ENCODE results near the gene GPATCH8.

The GPATCH8 gene

GRCh38 chr17:44372036-44372435 lies 131.2 kb downstream of the GPATCH8 start:
- TF ChIP-seq TEAD4 (IDR thresholded peaks at IDR 0.05): no peak
- no peak for TF ChIP-seq CREB1 (IDR thresholded peaks at IDR 0.05; ENCODE audit: low read depth)
- no peak for TF ChIP-seq TCF12 (IDR thresholded peaks at IDR 0.05; ENCODE audit: low read depth)

GRCh38 chr17:44367231-44367979 lies 135.8 kb downstream of the GPATCH8 start:
- TF ChIP-seq NFIC (IDR thresholded peaks at IDR 0.05): peak; percentile 88
- TF ChIP-seq CREB1 (IDR thresholded peaks at IDR 0.05; ENCODE audit: low read depth): no peak
- no peak for TF ChIP-seq ZBTB7A (IDR thresholded peaks at IDR 0.05; ENCODE audit: low read depth)
- peak; percentile 48; the same call in 1 of the 2 replicates for TF ChIP-seq TCF12 (IDR thresholded peaks at IDR 0.05; ENCODE audit: low read depth)
- no peak for TF ChIP-seq RAD21 (IDR thresholded peaks at IDR 0.05; ENCODE audit: low read depth)
- TF ChIP-seq FOXM1 (IDR thresholded peaks at IDR 0.05; ENCODE audit: borderline replicate concordance, low read depth): no peak
- TF ChIP-seq MAX (IDR thresholded peaks at IDR 0.05): no peak
- TF ChIP-seq EGR1 (IDR thresholded peaks at IDR 0.05): no peak
- TF ChIP-seq EP300 (IDR thresholded peaks at IDR 0.05; ENCODE audit: borderline replicate concordance): peak; percentile 39; the same call in 1 of the 2 replicates
- TF ChIP-seq TAF1 (IDR thresholded peaks at IDR 0.05; ENCODE audit: low read depth): no peak
- no peak for TF ChIP-seq USF1 (IDR thresholded peaks at IDR 0.05)
- TF ChIP-seq CEBPB (IDR thresholded peaks at IDR 0.05): no peak
- TF ChIP-seq REST (IDR thresholded peaks at IDR 0.05; ENCODE audit: low read depth): no peak
- 0 out of 2 replicates have a peak, but pooled peaks have one; percentile 9 for TF ChIP-seq TEAD4 (IDR thresholded peaks at IDR 0.05)
- 0 out of 2 replicates have a peak, but pooled peaks have one; percentile 22 for TF ChIP-seq YY1 (IDR thresholded peaks at IDR 0.05; ENCODE audit: low read depth)

GRCh38 chr17:44363613-44364159 lies 139.5 kb downstream of the GPATCH8 start, which contains the start of gene FAM171A2:
FAM171A2 (minus strand) TSS chr17:44363853; CDS start chr17:44363714, 139 bp downstream.
- TF ChIP-seq ZBTB7A (IDR thresholded peaks at IDR 0.05; ENCODE audit: low read depth) (peak; percentile 94), EGR1 (IDR thresholded peaks at IDR 0.05) (no peak), MAX (IDR thresholded peaks at IDR 0.05) (peak; percentile 60; the same call in 1 of the 2 replicates), YY1 (IDR thresholded peaks at IDR 0.05; ENCODE audit: low read depth) (no peak), RAD21 (IDR thresholded peaks at IDR 0.05; ENCODE audit: low read depth) (peak; percentile 18; the same call in 1 of the 2 replicates), NFIC (IDR thresholded peaks at IDR 0.05) (no peak)

- peak; percentile 78 for TF ChIP-seq ZBTB7A (IDR thresholded peaks at IDR 0.05; ENCODE audit: low read depth)
- TF ChIP-seq RAD21 (IDR thresholded peaks at IDR 0.05; ENCODE audit: low read depth): no peak
- TF ChIP-seq YY1 (IDR thresholded peaks at IDR 0.05; ENCODE audit: low read depth): no peak
- TF ChIP-seq EGR1 (IDR thresholded peaks at IDR 0.05): no peak
- no peak for TF ChIP-seq NFIC (IDR thresholded peaks at IDR 0.05)
- no peak for TF ChIP-seq MAX (IDR thresholded peaks at IDR 0.05)
- no peak for TF ChIP-seq TAF1 (IDR thresholded peaks at IDR 0.05; ENCODE audit: low read depth)
Measured at GRCh38 chr17:44362949-44363612, 140.1 kb downstream of the GPATCH8 start.

DNA sequence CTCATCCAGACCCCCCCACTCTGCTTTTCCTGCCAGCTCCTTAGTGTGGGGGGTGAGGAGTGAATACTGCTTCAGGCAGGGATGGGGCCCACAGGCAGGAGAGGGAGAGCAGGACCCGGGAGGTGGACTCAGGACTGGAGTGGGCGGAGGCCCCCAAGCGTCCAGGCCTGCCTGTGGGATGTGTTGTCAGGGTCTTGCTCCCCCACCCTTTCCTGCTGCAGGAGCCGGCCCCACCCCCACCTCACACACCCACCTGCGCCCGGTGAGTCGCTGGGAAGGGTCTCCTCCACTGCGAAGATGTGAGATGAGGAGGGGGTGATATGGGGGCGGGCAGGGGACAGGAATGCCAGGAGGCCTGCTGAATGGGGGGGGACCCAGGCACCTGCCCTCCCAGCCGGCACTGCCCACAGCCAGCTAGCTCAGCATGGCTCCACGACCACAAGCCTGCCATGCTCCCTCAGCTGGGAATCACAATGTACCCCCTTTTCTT lies 140.7 kb downstream of the GPATCH8 start:
- no peak for TF ChIP-seq EP300 (IDR thresholded peaks at IDR 0.05; ENCODE audit: borderline replicate concordance)
- TF ChIP-seq RAD21 (IDR thresholded peaks at IDR 0.05; ENCODE audit: low read depth): no peak
- no peak for TF ChIP-seq TAF1 (IDR thresholded peaks at IDR 0.05; ENCODE audit: low read depth)
- TF ChIP-seq USF1 (IDR thresholded peaks at IDR 0.05): no peak
- TF ChIP-seq EGR1 (IDR thresholded peaks at IDR 0.05): no peak
- no peak for TF ChIP-seq TEAD4 (IDR thresholded peaks at IDR 0.05)
- no peak for TF ChIP-seq NFIC (IDR thresholded peaks at IDR 0.05)
- TF ChIP-seq FOXM1 (IDR thresholded peaks at IDR 0.05; ENCODE audit: borderline replicate concordance, low read depth): no peak
- TF ChIP-seq ZBTB7A (IDR thresholded peaks at IDR 0.05; ENCODE audit: low read depth): no peak
- TF ChIP-seq CEBPB (IDR thresholded peaks at IDR 0.05): no peak
- TF ChIP-seq TCF12 (IDR thresholded peaks at IDR 0.05; ENCODE audit: low read depth): no peak
- no peak for TF ChIP-seq REST (IDR thresholded peaks at IDR 0.05; ENCODE audit: low read depth)

All from Ishikawa (cell line).